HG02588 (cell line): ENCODE data around the gene FBXO40.

ENCODE experiments used
- ATAC-seq: cut with Tn5 transposase; IDR thresholded peaks from one replicate; pipeline ENCODE4 v1.9.1; 2021; ENCODE audit warnings: mild to moderate bottlenecking, moderate library complexity; ENCODE audit not compliant: unreplicated experiment

Gene FBXO40

GRCh38 chr3:121661376-121661775, 68.2 kb downstream of the FBXO40 start:
- no peak for ATAC-seq

DNA sequence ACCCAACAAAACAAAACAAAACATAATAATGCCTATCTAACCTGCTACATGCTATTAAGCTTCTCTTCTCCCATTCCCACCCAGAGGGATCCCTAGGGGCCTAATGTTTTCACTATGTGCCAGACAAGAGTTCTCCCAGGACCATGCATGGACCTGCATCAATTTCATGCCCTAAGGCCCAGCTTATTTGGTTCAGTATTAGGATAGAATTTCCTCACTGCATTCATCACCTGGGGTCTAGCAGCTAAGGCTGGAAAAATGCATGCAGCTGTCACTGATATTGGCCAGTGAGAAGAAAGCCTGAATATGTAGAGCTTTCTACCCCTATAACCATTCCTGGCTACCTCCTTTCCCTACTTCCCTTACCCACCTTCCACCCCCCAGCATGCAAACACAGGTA, 69.6 kb downstream of the FBXO40 start:
- no peak for ATAC-seq

DNA sequence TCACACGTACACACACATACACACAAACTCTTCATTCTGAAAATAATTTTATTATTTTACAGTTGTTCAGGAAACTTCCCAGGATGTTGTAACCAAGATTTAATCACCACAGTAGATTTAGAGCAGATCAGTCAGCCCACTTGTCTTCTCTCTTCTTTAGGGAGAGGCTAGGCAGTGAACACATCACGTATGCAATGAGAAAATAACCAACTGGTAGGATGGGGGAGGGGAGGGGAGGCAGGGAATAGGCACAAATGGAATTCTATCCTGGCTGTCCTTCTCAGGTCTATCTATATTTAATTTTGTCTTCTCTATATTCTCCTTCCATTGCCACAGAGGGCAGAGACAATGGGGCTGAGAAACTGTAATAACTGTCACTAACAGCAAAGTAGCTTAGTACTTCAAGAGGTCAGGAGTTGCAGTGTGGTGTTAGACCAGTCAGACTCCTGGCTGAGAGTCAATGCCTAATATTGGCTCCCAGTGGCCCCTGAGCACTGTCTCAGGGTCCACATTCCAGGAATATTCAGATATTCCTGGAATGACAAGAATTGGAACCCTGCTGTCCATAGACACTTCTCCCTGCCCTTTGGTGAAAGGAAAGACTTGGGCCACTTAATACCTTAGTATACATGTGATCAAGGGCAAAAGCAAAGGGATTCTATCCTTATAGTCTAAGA, 70.1 kb downstream of the FBXO40 start:
- ATAC-seq, result no peak

DNA sequence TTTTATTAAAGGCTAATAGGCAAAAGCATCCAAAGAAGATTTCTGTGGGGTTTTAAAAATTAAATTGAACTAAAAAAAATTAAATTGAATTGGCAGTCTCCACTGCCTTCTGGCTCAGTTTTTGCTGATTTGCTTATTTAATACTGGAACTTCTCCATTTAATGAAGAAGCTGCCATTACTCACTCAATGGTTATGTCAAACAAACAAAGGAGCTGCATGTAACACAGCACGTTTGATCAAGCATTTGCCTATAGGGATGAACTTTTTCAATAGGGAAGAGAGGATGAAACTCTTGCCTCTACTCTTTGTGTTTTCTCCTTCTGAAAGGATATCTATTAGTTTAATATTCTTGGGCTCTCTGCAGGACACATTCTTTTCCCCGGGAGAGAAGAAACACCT, 72.3 kb downstream of the FBXO40 start:
- no peak for ATAC-seq

GRCh38 chr3:121667333-121667732, 74.2 kb downstream of the FBXO40 start:
- no peak for ATAC-seq

DNA sequence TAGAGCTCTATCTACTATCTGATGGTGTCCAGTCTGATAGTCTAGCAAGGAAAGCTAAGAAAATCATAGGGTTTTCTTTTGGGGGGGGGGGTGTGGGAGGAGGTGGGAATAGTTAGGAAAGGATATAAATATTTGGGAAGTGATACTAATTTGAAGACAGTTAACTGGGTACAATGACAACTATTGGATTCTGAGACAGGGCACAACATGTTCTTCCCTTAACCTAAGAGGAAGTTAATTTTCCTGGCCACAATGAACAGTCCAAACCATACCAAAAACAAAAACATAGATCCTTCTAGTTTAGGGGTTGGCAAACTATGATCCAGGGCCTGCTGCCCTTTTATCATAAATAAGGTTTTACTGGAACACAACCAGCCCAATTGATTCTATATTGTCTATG, 77.5 kb downstream of the FBXO40 start:
- no peak for ATAC-seq

DNA sequence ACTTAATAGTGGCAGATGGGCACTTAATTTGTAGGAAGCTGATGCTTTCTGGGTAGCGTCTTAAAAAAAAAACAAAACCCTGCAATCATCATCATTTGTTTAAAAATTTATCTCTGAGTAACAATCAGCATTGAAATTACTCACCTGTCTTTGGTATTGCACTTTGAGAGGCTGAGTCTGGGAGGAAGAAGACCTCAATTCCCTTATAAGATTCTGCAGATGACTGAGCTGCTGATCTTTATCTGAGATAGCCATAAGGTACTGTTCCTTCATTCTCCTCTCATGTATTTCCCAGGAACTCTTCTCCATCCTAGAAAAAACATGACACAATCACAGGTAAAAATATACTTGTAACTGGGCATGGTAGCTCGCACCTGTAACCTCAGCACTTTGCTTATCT, 84.0 kb downstream of the FBXO40 start:
- ATAC-seq, result no peak
